Caco-2 (cell line): ENCODE data around the gene INO80. TPM values are rescaled to one million over a fixed set of nuclear protein-coding genes. Genes with fewer than 3 reads are reported as not detected.

Experiments used
- BruUV-seq: library from RNA; stranded (reverse); fragments of 400-500 nt; replicated peaks from 2 replicates; lab custom pipeline; 2021; lab: Mats Ljungman, UMichigan
- CTCF ChIA-PET: fragments of 300-600 bp; sonication (Branson Sonifier 250); formaldehyde crosslinking; loops from one replicate; lab custom pipeline; 2022; ENCODE audit warnings: antibody characterized with exemption; lab: Charles Lee
- POLR2A ChIA-PET: fragments of 300-600 bp; sonication (Branson Sonifier 250); formaldehyde crosslinking; loops from one replicate; lab custom pipeline; 2022; ENCODE audit warnings: antibody characterized with exemption; lab: Charles Lee
- DNase-seq, 2 experiments: peaks; one replicate each; pipeline versions ENCODE4 v3.0.0 to v3.0.0-alpha.2; 2020 to 2022
- H3K27me3 ChIP-seq: replicated peaks from 2 replicates; pipeline ENCODE4 v1.6.0; 2011; ENCODE audit warnings: low read length; ENCODE audit not compliant: control insufficient read depth, insufficient read depth
- H3K36me3 ChIP-seq: 2 replicates; pipeline ENCODE4 v1.5.1; 2011; ENCODE audit warnings: low read length; ENCODE audit not compliant: control insufficient read depth, insufficient read depth
- H3K4me1 ChIP-seq: fragments of 250-450 bp; sonication (Bioruptor Pico); 2 replicates; pipeline ENCODE4 v1.5.1; 2020; ENCODE audit warnings: mild to moderate bottlenecking
- H3K4me3 ChIP-seq: 2 replicates; pipeline ENCODE4 v1.5.1; 2011; ENCODE audit warnings: low read depth, mild to moderate bottlenecking, control low read depth, low read length
- H3K9me3 ChIP-seq: fragments of 250-450 bp; sonication (Bioruptor Pico); 2 replicates; pipeline ENCODE4 v1.5.1; 2020; ENCODE audit warnings: mild to moderate bottlenecking, moderate library complexity
- H3K27ac Mint-ChIP-seq: one replicate; pipeline ENCODE4 v1.8.0; 2022; ENCODE audit warnings: mixed read lengths; ENCODE audit not compliant: unreplicated experiment
- H3K27me3 Mint-ChIP-seq: one replicate; pipeline ENCODE4 v1.8.0; 2022; ENCODE audit warnings: mixed read lengths; ENCODE audit not compliant: insufficient read depth, unreplicated experiment
- H3K36me3 Mint-ChIP-seq: one replicate; pipeline ENCODE4 v1.8.0; 2022; ENCODE audit warnings: mild to moderate bottlenecking, mixed read lengths; ENCODE audit not compliant: insufficient read depth, unreplicated experiment
- H3K4me1 Mint-ChIP-seq: one replicate; pipeline ENCODE4 v1.8.0; 2022; ENCODE audit warnings: low read depth, mixed read lengths; ENCODE audit not compliant: unreplicated experiment
- H3K4me3 Mint-ChIP-seq: one replicate; pipeline ENCODE4 v1.8.0; 2022; ENCODE audit warnings: mild to moderate bottlenecking, moderate library complexity, mixed read lengths; ENCODE audit not compliant: unreplicated experiment
- H3K9me3 Mint-ChIP-seq: one replicate; pipeline ENCODE4 v1.8.0; 2022; ENCODE audit warnings: mixed read lengths; ENCODE audit not compliant: unreplicated experiment
- CTCF ChIP-seq, 2 experiments: fragments of 200-600 bp in 1 of 2; IDR thresholded peaks; 1 replicate in 1 of 2; 2 replicates in 1 of 2; pipeline versions ENCODE4 v1.5.1 to v1.8.0; 2011 to 2022; ENCODE audit warnings: antibody characterized with exemption in 1 of 2, control low read depth in 1 of 2, inconsistent platforms in 1 of 2, low read depth in 1 of 2, low read length in 1 of 2, mild to moderate bottlenecking in 1 of 2, moderate library complexity in 1 of 2; ENCODE audit not compliant: insufficient read depth in 1 of 2, severe bottlenecking in 1 of 2, unreplicated experiment in 1 of 2
- intact Hi-C: fragments of 100-400 bp; cut with micrococcal nuclease; formaldehyde crosslinking; loops from one replicate; pipeline ENCODE4 v1.10.0; 2022; ENCODE audit not compliant: unreplicated experiment
- total RNA-seq: library from RNA; stranded (reverse); gene quantifications from 2 replicates; pipeline ENCODE4 v1.2.3, GENCODE V29; 2022

Gene INO80
- total RNA-seq, 1 experiment from 2014 or later, result 24.4 TPM

GRCh38 chr15:41096178-41096577, 19.9 kb downstream of the INO80 start:
- Mint-ChIP-seq H3K9me3 (no peaks in the 10 kb centered on the region), H3K36me3 (peaks cover 76% of the 10 kb centered on the region), H3K27me3 (no peaks in the 10 kb centered on the region), H3K4me1 (no peaks in the 10 kb centered on the region), H3K4me3 (no peak overlapping the region), H3K27ac (no peak overlapping the region)
- no peak for TF ChIP-seq CTCF (IDR thresholded peaks at IDR 0.05; ENCODE audit: insufficient read depth in 1 of 2, low read depth in 1 of 2, low read length in 1 of 2, severe bottlenecking in 1 of 2, unreplicated experiment in 1 of 2)
- no TSS peak for BruUV-seq
- Histone ChIP-seq H3K4me1 (no peaks in the 10 kb centered on the region), H3K27me3 (no peaks in the 10 kb centered on the region), H3K9me3 (no peaks in the 10 kb centered on the region), H3K4me3 (no peak overlapping the region), H3K36me3 (peaks cover 2% of the 10 kb centered on the region; the same call in 1 of the 2 replicates)
- ChIA-PET POLR2A (no interaction called here), CTCF (no interaction called here)
- intact Hi-C loops, result no loop called here
- DNase-seq, result no peak

GRCh38 chr15:41085029-41085428, 31.1 kb downstream of the INO80 start:
- Histone ChIP-seq H3K4me3 (no peak overlapping the region), H3K9me3 (no peaks in the 10 kb centered on the region), H3K36me3 (no peaks in the 10 kb centered on the region), H3K27me3 (no peaks in the 10 kb centered on the region), H3K4me1 (no peaks in the 10 kb centered on the region)
- Mint-ChIP-seq H3K9me3 (no peaks in the 10 kb centered on the region), H3K36me3 (peaks cover 89% of the 10 kb centered on the region), H3K27me3 (no peaks in the 10 kb centered on the region), H3K4me3 (no peak overlapping the region), H3K4me1 (no peaks in the 10 kb centered on the region), H3K27ac (no peak overlapping the region)
- POLR2A ChIA-PET, result no interaction called here
- intact Hi-C loops, result no loop called here
- no peak for TF ChIP-seq CTCF (IDR thresholded peaks at IDR 0.05; ENCODE audit: insufficient read depth in 1 of 2, low read depth in 1 of 2, low read length in 1 of 2, severe bottlenecking in 1 of 2, unreplicated experiment in 1 of 2)
- no TSS peak for BruUV-seq
- CTCF ChIA-PET, result no interaction called here
- no peak for DNase-seq

GRCh38 chr15:41080144-41080543, 35.9 kb downstream of the INO80 start:
- H3K36me3 Mint-ChIP-seq, result peaks cover 76% of the 10 kb centered on the region

More at GRCh38 chr15:41080144-41080543, 35.9 kb downstream of the INO80 start:
- Histone ChIP-seq H3K9me3 (no peaks in the 10 kb centered on the region), H3K36me3 (no peaks in the 10 kb centered on the region), H3K4me1 (no peaks in the 10 kb centered on the region), H3K4me3 (no peak overlapping the region), H3K27me3 (no peaks in the 10 kb centered on the region)
- no peak for TF ChIP-seq CTCF (IDR thresholded peaks at IDR 0.05; ENCODE audit: insufficient read depth in 1 of 2, low read depth in 1 of 2, low read length in 1 of 2, severe bottlenecking in 1 of 2, unreplicated experiment in 1 of 2)
- Mint-ChIP-seq H3K4me1 (no peaks in the 10 kb centered on the region), H3K9me3 (no peaks in the 10 kb centered on the region), H3K27ac (no peak overlapping the region), H3K27me3 (no peaks in the 10 kb centered on the region), H3K4me3 (no peak overlapping the region)
- intact Hi-C loops, result no loop called here
- BruUV-seq, result no TSS peak
- POLR2A ChIA-PET, result no interaction called here
- CTCF ChIA-PET, result no interaction called here
- no peak for DNase-seq
